ENCODE results near the gene SIGLEC14.

- TF ChIP-seq CTCF (IDR thresholded peaks at IDR 0.05 in 4 of 5, conservative IDR thresholded peaks at IDR 0.05 in 1 of 5) (no peak), POLR2A (IDR thresholded peaks at IDR 0.05) (no peak)
Observed at GRCh38 chr19:51628153-51628939, 18.3 kb downstream of the SIGLEC14 start.
